ENCODE measurements around the gene DPYSL3.

The DPYSL3 gene

GRCh38 chr5:147512659-147513379, 3.0 kb upstream of the DPYSL3 start:
- no peak for DNase-seq

DNA sequence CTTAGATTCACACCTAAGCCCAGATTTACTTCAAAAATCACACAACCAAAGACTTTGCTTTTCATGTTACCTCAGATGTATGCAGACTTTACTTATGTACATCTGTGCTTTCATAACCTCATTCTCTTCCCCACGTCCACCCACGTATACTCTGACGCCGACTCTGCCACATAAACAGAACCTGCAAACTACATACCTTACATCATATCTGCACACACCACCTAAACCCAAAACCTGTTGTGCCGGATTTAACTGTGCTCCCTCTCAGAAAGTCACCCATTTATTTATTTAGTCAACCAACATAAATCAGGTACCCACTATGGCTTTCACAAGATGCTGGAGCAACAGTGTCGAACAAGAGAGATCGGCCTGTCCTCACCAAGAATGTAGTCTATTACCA, 1.0 kb upstream of the DPYSL3 start:
- no peak for DNase-seq

- DNase-seq, result no peak
Observed at GRCh38 chr5:147509041-147509709, 693 bp downstream of the DPYSL3 start.

GRCh38 chr5:147508711-147509040, 1.2 kb downstream of the DPYSL3 start:
- no peak for DNase-seq

DNA sequence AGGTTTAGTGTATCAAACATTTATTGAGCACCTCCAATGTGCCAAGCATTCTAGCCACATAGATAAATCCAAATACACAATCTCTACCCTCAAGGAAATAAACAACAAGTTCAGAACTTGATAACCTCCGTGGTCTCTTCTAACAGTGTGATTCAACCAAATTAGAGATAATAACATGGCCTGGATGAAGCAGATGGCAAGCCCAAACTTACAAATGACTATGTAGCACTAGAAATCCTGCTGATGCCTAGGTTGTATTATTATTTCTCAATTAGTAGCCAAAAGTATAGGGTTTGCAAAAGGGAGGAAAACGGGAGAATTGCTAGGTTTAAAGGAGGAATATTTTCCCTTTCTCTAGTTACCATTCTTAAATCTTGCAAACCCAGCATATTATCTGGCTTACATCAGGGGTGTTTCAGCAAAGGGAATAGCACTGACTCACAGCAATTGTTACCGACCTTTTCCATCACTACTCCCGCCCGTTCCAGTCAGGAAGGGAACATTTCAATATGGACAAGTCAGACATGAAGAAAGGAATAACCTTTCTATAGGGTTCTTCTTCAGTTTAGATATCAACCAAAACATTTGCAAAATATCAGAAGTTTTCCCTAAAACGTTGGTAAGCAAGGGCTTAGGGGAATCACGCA, 2.3 kb downstream of the DPYSL3 start:
- no peak for DNase-seq

DNA sequence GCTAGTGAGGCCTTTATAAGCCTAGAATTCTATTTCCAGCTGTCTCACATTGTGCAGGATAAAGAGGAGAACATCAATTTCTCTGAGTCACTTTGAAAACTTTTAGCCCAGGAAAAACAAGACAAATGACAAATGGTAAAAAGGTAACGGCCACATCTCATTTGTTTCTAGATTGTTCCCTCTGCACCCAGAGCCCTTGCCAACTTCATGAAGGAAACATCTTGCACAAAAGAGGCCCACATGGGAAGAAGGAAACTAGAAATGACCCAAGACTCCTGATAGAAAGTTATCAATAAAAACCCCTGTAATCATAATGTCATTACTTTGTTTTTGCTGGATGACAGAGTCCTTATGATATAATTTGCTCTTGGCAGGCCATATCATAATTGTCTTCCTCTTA, 5.3 kb downstream of the DPYSL3 start:
- DNase-seq, result no peak

DNA sequence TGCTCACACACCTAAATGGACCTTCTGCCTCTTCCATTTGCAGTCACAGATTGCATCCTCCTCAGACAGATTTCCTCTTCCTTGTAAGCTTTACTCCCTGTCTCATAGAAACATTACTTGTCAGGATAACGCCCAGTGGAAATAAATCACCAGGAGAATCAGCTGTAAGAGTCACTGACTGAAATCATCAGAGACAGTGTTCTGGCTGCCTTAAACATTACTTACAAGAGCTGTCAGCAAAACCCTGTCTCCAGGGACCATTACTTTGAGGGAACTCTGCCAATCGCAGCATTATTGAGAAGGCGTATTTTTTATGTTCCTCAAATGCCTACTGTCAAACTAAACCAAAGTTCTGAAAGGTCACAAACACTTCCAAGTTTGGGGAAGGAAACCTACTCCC, 5.9 kb downstream of the DPYSL3 start:
- DNase-seq, result no peak

GRCh38 chr5:147490989-147491388, 18.9 kb downstream of the DPYSL3 start:
- DNase-seq, result no peak

DNA sequence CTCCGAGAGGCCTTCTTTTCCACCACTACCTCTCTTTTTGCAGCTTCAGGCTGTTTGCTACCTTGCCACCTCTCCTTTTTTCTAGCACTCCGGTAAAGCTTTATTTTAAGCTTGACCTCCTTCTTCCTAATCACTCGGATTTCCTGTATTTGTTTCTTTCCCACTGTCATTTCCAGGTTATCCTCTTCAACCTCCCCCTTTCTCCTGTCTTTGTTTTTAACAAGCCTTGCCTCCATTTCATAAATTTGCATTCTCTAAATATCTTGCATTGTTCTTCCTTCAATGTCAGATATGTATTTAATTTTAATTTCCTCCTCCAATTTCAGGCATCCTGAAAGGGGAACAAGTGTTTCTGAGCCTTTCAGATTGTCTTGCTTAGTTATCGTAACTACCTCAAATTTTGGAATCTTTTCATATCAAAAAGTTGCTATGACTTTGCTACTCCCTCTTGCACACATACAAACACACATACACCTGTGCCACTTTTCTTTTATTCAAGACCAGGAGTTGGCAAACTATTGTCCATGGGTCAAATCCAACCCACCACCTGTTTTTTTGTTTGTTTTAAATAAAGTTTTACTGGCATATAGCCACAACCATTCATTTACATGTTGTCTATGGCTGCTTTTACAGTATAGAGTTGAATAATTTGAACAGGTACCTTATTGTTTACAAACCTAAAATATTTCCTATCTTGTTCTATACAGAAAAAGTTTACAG, 22.7 kb downstream of the DPYSL3 start:
- DNase-seq, result no peak

DNA sequence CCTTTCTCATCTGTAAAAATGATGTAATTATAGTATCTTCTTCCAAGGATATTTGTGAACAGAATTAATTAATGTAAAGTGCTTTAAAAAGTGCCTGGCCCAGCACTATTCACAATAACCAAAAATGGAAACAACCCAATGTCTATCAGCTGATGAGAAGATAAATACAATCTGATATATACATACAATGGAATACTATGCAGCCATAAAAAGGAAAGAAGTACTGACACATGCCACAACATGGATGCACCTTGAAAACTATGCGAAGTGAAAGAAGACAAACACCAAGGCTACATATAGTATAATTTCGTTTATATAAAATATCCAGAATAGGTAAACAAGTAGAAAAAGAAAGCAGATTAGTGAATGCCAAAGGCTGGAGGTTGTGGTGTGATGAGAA, 24.1 kb downstream of the DPYSL3 start:
- DNase-seq, result no peak

- DNase-seq, result no peak
Observed at GRCh38 chr5:147485046-147485445, 24.8 kb downstream of the DPYSL3 start.

DNA sequence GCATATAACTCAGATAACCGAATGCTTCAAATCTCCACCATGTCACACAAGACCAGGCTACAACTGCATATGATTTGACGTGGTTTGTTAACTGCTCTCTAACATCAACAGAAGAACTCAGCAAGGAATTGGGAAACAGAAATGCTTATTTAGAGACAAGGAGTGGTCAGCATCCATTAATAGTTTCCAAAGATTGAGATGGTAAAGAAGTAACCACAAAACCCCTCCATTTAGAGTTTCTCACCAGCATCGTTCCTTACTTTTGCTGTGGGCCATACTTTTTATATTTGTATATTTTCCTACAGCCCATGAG, 25.2 kb downstream of the DPYSL3 start:
- DNase-seq, result no peak

DNA sequence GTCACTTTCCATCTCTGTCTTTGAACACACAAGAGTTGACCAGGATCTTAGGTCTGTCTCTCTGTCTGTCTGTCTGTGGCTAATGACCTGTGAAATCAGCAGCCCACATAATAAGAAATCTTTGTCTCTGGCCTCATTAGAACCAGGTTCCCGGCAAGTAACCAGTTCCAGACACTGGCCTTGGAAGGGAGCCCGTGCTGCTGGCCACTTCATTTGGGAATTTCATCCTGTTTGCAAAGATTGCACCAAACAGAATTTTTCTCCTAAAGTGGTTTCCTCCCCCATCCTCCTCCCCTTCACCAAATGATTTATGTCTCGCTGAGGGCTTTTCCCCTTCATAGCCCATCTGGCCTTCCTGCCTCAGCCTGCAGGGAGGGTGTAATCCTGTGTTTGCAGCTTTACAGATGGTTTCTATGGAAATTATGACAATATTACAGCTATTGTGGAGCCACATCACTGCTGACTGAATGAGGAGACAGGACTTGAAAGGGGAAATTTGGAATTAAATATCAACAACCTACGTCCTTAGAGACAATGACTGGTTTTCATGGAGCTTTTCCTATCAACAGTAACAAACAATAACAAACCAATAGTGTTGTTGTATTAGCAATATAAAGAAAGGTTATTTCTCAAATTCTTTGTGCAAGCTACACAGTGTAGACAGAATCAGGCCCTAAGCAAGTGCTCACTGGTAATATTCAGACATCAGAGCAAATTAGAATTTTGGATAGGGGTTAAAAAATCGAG, 25.7 kb downstream of the DPYSL3 start:
- DNase-seq, result no peak

DNA sequence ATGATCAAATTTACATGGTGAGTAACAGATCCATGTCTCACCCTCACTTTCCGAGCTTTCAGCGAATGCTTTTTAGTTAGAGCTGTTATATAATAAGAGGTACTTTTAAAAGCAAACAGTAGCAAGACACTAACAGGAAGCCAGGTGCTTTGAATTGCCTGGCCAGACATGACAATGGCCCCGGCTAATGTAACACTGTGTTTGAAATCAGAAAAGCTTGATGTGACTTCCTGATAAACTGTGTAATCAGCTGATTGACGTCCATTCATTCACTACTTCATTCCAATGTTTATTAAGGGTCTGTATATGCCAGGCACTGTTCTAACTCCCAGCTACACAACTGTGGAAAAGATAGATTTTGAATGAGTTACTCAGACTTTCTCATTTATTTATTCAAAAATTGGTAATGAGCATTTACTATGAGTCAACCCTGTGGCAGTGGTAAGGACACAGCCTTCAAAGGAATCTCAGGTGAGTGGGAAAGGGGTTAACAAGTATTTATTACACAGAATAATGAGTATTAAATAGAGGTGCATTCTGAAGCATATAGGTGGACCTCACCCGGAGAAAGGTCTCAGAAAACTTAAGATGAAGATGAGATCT, 26.6 kb downstream of the DPYSL3 start:
- no peak for DNase-seq

DNA sequence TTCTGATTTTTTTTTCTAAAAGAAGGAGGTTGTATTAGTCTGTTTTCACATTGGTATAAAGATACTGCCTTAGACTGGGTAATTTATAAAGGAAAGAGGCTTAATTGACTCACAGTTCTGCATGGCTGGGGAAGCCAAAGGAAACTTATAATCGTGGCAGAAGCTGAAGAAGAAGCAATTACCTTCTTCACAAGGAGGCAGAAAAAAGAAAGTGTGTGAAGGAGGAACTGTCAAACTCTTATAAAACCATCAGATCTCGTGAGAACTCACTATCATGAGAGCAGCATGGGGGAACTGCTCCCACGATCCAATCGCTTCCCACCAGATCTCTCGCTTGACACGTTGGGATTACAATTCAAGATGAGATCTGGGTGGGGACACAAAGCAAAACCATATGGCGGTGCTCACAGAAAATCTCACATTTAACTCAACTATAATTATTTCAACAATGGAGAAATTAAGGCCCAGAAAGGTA, 27.1 kb downstream of the DPYSL3 start:
- no peak for DNase-seq

DNA sequence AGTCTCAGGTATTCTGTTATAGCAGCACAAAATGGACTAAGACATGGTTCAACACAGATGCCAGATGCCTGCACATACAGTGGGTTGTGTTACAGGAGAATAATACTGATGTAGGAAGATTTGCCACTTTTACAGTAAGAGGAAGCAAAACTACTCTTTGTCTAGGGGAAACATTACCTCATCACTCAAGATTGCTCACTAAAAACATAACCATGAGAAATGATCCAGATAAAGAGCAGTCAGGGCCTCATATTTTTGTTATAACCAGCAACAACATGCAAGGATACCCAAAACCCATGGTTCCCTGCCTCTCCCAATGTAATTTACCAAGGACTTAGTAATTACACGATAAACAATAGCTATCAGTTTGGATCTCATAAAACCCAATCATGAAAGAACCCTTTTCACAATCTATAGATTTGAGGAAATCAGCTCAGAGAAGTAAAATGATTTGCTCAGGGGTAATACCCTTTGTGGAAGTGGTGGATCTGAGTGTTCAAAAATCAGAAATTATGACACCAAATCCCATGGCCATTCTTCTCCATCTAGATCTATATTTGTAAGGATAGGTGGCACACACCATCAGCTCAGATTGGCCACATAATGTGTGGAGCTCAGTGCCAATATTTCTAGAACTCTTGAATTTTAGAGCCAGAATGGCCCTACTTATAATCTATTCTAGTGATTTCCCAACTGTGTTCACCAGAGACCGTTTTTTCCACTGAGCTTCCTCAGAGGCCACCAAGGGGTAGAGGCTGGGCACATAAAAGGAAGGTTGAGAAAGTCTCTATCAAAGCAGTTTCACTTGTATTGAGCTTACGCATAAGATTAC, 27.8 kb downstream of the DPYSL3 start:
- no peak for DNase-seq

- DNase-seq, result no peak
Observed at GRCh38 chr5:147481376-147481775, 28.5 kb downstream of the DPYSL3 start.

- DNase-seq, result no peak
Observed at GRCh38 chr5:147479949-147480348, 29.9 kb downstream of the DPYSL3 start.

GRCh38 chr5:147479444-147479843, 30.4 kb downstream of the DPYSL3 start:
- no peak for DNase-seq

- DNase-seq, result no peak
Observed at GRCh38 chr5:147474140-147474539, 35.7 kb downstream of the DPYSL3 start.

DNA sequence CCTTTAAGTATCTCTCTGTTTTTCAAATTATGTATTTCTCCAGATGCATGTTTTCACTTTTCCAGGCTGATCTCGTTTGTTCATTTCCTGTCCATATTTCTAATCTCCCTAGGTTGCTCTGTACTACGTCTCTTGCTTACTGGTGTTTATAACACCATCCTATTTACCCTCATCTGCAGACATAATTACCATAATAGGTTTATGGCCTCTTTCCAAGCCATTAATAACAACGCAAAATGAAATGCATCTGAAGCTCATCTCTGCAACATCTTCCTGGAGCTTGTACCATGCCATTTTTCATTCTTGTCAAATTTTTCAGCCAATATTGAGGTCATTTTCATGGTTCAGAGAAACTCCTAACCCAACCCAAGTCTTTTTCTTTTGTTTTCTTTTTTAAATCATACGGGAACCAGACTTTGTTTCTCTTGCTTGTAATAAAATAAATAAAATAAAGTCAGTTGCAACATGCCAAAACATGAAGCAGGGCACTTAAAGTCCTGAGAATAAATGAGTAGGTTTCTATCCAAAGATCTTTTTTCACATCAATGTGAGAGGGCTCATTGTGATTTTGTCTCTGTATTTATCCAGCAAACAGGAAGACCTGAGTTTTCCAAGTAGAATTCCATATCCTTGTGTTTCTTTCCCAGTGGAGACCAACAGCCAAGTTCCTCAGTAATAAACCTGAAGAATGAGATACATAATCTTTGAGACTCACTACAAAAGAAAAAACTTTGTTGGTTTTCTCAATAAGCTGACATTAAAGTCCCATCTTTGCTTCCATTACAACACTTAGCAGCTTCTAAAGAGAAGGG, 37.0 kb downstream of the DPYSL3 start:
- no peak for DNase-seq

Measured in activated CD4-positive, alpha-beta T cell treated with anti-CD3 and anti-CD28 coated beads for 48 hours (primary cell).